Aorta (tissue), 5 donors: ENCODE measurements around the gene SESN2. TPM values are rescaled to one million over a fixed set of nuclear protein-coding genes. Genes with fewer than 3 reads are reported as not detected.

ENCODE experiments used
- ATAC-seq: fragments of 200-7000 bp; cut with Tn5 transposase; one replicate; pipeline ENCODE4 v1.9.1; 2022; ENCODE audit warnings: moderate library complexity; ENCODE audit not compliant: low FRiP score
- DNase-seq, 2 donors: peaks; one replicate each; pipeline ENCODE4 v3.0.0-alpha.2; 2020
- H3K27ac ChIP-seq, 2 donors: one replicate each; pipeline ENCODE4 v1.5.1; 2013; ENCODE audit warnings: low read length in 2 of 2, mild to moderate bottlenecking in 2 of 2, moderate library complexity in 2 of 2, control low read depth in 1 of 2, inconsistent platforms in 1 of 2, low read depth in 1 of 2
- H3K27me3 ChIP-seq, 2 donors: one replicate each; pipeline ENCODE4 v1.6.1; 2013; ENCODE audit warnings: control low read depth in 1 of 2, low read length in 1 of 2, mild to moderate bottlenecking in 1 of 2, moderate library complexity in 1 of 2; ENCODE audit not compliant: insufficient read depth in 2 of 2, control insufficient read depth in 1 of 2
- H3K36me3 ChIP-seq, 2 donors: one replicate each; pipeline ENCODE4 v1.6.1; 2013; ENCODE audit warnings: control low read depth in 1 of 2, low read length in 1 of 2, mild to moderate bottlenecking in 1 of 2; ENCODE audit not compliant: insufficient read depth in 2 of 2, control insufficient read depth in 1 of 2
- H3K4me1 ChIP-seq, 2 donors: one replicate each; pipeline ENCODE4 v1.6.1; 2013; ENCODE audit warnings: low read length in 2 of 2, control low read depth in 1 of 2, mild to moderate bottlenecking in 1 of 2, moderate library complexity in 1 of 2; ENCODE audit not compliant: insufficient read depth in 2 of 2, control insufficient read depth in 1 of 2
- H3K4me3 ChIP-seq, 2 donors: one replicate each; pipeline ENCODE4 v1.5.1; 2013; ENCODE audit warnings: low read length in 2 of 2, control low read depth in 1 of 2, mild to moderate bottlenecking in 1 of 2
- H3K9me3 ChIP-seq: one replicate; pipeline ENCODE4 v1.6.1; 2013; ENCODE audit warnings: mild to moderate bottlenecking, low read length; ENCODE audit not compliant: control insufficient read depth
- WGBS, 2 donors: extraction: QIAGEN DNeasy Blood & Tissue Kit; methylation state at CpG; one replicate each; pipeline ENCODE4 v1.1.7; 2013; 5-methylcytosine and 5-hydroxymethylcytosine counted together
- intact Hi-C, 2 donors: fragments of 100-400 bp; cut with DNase I; formaldehyde crosslinking; loops; one replicate each; pipeline versions ENCODE4 v1.14.2 to v1.15.0; 2022
- polyA plus RNA-seq, 2 donors: library from polyadenylated mRNA; stranded (reverse); fragments of 200-250 nt; gene quantifications; one replicate each; pipeline ENCODE4 v1.2.3, GENCODE V29; 2013
- total RNA-seq, 2 donors: library from RNA; stranded (reverse); fragmentation: NEBNext Ultra II Directional; extraction: Animal tissue kit (Norgen Biotek cat#: 25700); gene quantifications; one replicate each; pipeline ENCODE4 v1.2.1, GENCODE V29; 2021
- donor health status: healthy with polysubstance abuse.
- donor health status: Bipolar disorder and iron deficiency.
- donor health status: DM: no; HTN: no; CAD: no.
- donor health status: DM: no; HTN: no; CAD: no.
- donor health status: DM: yes; HTN: yes; CAD: no.

The SESN2 gene
- total and polyA plus RNA-seq, 4 donors: 5.3 to 11.1 (median 7.7) TPM

DNA sequence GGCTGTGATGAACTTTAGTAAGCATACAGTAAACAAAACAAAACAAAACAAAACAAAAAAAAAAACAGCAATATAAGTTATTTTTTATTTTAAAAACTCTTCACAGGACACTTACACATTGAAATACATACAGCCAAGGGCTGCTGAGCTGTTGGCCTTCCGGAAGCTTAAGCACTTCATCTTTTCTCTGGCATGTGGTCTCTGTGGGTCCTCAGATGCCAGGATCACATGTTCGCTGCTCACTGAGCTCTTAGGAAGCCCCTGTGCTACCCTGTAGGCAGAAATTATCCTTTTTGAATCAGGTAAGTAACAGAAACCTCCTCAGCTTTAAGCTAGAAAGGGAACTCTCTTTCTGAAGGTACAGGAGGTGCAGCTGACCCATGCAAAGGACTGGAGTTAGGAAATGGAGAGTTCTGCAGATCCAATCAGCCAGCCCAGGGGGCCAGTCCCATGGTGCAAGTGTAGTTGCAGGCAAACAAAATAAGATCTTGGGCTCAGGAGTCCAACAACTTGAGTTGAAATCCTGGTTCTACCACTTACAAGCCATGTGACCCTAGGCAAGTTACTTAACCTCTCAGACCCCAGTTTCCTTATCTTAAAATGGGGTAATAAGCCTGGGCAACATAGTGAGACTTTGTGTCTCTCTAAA lies 47.1 kb downstream of the SESN2 start:
- no peak overlapping the region for H3K4me3 ChIP-seq
- DNase-seq (no peak), ATAC-seq (no peak)
- H3K27ac ChIP-seq: no peak overlapping the region
- H3K4me1 ChIP-seq: no peaks in the 10 kb centered on the region
- intact Hi-C loops: no loop called here
- no peaks in the 10 kb centered on the region for H3K27me3 ChIP-seq
- H3K36me3 ChIP-seq: no peaks in the 10 kb centered on the region
- H3K9me3 ChIP-seq: no peaks in the 10 kb centered on the region
- 35 to 37% methylated on average over 2 of the region's 2 CpGs for WGBS, 2 donors

GRCh38 chr1:28308750-28309149 lies 49.4 kb downstream of the SESN2 start:
- DNase-seq (no peak), ATAC-seq (no peak)
- Histone ChIP-seq H3K27ac (no peak overlapping the region), H3K9me3 (no peaks in the 10 kb centered on the region), H3K27me3 (no peaks in the 10 kb centered on the region), H3K4me3 (no peak overlapping the region), H3K36me3 (no peaks in the 10 kb centered on the region), H3K4me1 (no peaks in the 10 kb centered on the region)
- 94 to 95% methylated on average over 3 of the region's 3 CpGs for WGBS, 2 donors
- intact Hi-C loops: no loop called here

DNA sequence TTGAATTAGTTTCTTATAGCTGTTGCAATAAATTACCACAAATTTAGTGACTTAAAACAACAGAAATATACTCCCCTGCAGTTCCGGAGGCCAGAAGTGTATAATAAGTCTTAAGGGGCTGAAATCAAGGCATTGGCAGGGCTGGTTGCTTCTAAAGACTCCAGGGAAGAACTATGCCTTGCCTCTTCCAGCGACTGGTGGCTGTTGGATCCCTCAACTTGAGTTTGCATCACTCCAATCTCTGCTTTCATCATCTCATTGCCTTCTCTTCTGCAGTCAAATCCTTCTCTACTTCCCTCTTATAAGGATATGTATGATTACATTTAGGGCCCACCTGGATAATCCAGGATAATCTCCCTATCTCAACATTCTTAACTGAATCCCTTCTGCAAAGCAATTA lies 50.4 kb downstream of the SESN2 start:
- Histone ChIP-seq H3K27ac (no peak overlapping the region), H3K9me3 (no peaks in the 10 kb centered on the region), H3K36me3 (no peaks in the 10 kb centered on the region), H3K27me3 (no peaks in the 10 kb centered on the region), H3K4me3 (no peak overlapping the region), H3K4me1 (no peaks in the 10 kb centered on the region)
- DNase-seq (no peak), ATAC-seq (no peak)
- intact Hi-C loops: no loop called here
- WGBS, 2 donors: 43 to 55% methylated on average over 2 of the region's 2 CpGs

GRCh38 chr1:28313702-28314546 lies 54.6 kb downstream of the SESN2 start:
- WGBS, 2 donors: 68 to 70% methylated on average over 6 of the region's 6 CpGs
- ATAC-seq (no peak), DNase-seq (peak; percentile 72 to 83)
- Histone ChIP-seq H3K27me3 (no peaks in the 10 kb centered on the region), H3K4me1 (no peaks in the 10 kb centered on the region), H3K4me3 (no peak overlapping the region), H3K27ac (no peak overlapping the region), H3K9me3 (no peaks in the 10 kb centered on the region), H3K36me3 (no peaks in the 10 kb centered on the region)
- intact Hi-C loops: no loop called here

- H3K4me1 ChIP-seq: no peaks in the 10 kb centered on the region
- ATAC-seq (no peak), DNase-seq (no peak)
- H3K27ac ChIP-seq: no peak overlapping the region
- H3K27me3 ChIP-seq: no peaks in the 10 kb centered on the region
- WGBS, 2 donors: 89% methylated on average over 8 of the region's 8 CpGs
- no peak overlapping the region for H3K4me3 ChIP-seq
- intact Hi-C loops: no loop called here
- no peaks in the 10 kb centered on the region for H3K36me3 ChIP-seq
- no peaks in the 10 kb centered on the region for H3K9me3 ChIP-seq
These were observed 55.2 kb downstream of the SESN2 start for GRCh38 chr1:28314547-28314941.

- Histone ChIP-seq H3K27ac (no peak overlapping the region), H3K9me3 (no peaks in the 10 kb centered on the region), H3K36me3 (no peaks in the 10 kb centered on the region), H3K27me3 (no peaks in the 10 kb centered on the region), H3K4me1 (no peaks in the 10 kb centered on the region), H3K4me3 (no peak overlapping the region)
- DNase-seq: no peak
- intact Hi-C loops: no loop called here
- ATAC-seq: no peak
- 79 to 81% methylated on average over 7 of the region's 7 CpGs for WGBS, 2 donors
These were observed 57.7 kb downstream of the SESN2 start for GRCh38 chr1:28317014-28317413.

GRCh38 chr1:28322194-28322593 lies 62.9 kb downstream of the SESN2 start:
- Histone ChIP-seq H3K9me3 (no peaks in the 10 kb centered on the region), H3K4me3 (no peak overlapping the region), H3K27me3 (no peaks in the 10 kb centered on the region), H3K4me1 (no peaks in the 10 kb centered on the region), H3K27ac (no peak overlapping the region), H3K36me3 (no peaks in the 10 kb centered on the region)
- ATAC-seq (no peak), DNase-seq (no peak)
- 66 to 75% methylated on average over 3 of the region's 3 CpGs for WGBS, 2 donors
- intact Hi-C loops: no loop called here

DNA sequence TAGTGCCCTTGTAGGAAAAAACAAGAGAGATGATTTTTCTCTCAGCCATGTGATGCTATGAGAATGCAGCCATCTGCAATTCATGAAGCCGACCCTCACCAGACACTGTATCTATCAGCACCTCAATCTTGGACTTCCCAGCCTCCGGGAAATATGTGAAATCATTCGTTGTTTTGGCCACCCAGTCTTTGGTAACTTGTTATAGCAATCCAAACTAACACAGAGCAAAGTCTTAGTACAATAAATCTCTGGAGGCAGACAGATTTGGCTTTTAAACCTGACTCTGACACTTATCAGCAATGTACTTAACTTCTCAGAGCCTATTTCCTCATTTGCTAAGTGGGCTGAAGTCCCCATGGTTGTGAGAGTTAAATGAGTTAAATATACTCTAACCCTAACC lies 64.4 kb downstream of the SESN2 start:
- no peak for DNase-seq
- Histone ChIP-seq H3K4me1 (no peaks in the 10 kb centered on the region), H3K36me3 (no peaks in the 10 kb centered on the region), H3K27me3 (no peaks in the 10 kb centered on the region), H3K27ac (no peak overlapping the region), H3K9me3 (no peaks in the 10 kb centered on the region), H3K4me3 (no peak overlapping the region)
- no peak for ATAC-seq
- 3 to 13% methylated on average over 3 of the region's 3 CpGs for WGBS, 2 donors
- intact Hi-C loops: no loop called here

DNA sequence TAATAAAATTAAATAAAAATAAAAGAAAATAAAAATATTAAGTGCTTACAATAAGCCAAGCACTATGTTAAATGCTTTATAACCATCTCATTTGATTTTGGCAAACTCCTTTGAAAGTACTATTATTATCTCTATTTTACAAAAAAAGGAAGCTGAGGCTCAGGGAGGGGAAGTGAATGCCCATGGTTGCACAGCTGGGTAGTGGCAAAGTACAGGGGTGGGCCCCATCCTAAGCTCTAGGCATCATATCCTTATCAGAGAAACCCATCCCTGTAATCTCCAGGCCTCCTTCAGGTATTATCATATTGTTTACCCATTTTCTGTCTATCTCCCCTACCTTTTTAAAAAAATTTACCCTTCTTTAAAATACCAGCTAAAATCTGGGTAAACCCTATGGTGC lies 67.2 kb downstream of the SESN2 start:
- intact Hi-C loops: loop anchor here (5.0 kb wide), 1 partner anchor 64 kb away; no protein-coding TSS in a partner anchor
- no peak for ATAC-seq
- DNase-seq: no peak
- Histone ChIP-seq H3K36me3 (no peaks in the 10 kb centered on the region), H3K4me1 (no peaks in the 10 kb centered on the region), H3K4me3 (no peak overlapping the region), H3K9me3 (no peaks in the 10 kb centered on the region), H3K27ac (no peak overlapping the region), H3K27me3 (no peaks in the 10 kb centered on the region)
